HuH-7.5 (cell line): ENCODE measurements around the gene PGS1.

Experiments used
- DNase-seq: peaks from one replicate; pipeline ENCODE4 v3.0.0; 2011; ENCODE audit warnings: low spot score

PGS1 gene

GRCh38 chr17:78409191-78409928 is 30.9 kb downstream of the PGS1 start:
- no peak for DNase-seq

GRCh38 chr17:78411241-78411857 is 32.9 kb downstream of the PGS1 start:
- DNase-seq = no peak

GRCh38 chr17:78412403-78412802 is 34.0 kb downstream of the PGS1 start:
- DNase-seq = no peak

- no peak for DNase-seq
Observed at GRCh38 chr17:78414178-78415162, 36.0 kb downstream of the PGS1 start.

GRCh38 chr17:78415821-78416711 is 37.6 kb downstream of the PGS1 start:
- no peak for DNase-seq

GRCh38 chr17:78416791-78417530 is 38.5 kb downstream of the PGS1 start:
- no peak for DNase-seq

- DNase-seq = no peak
Observed at GRCh38 chr17:78417531-78417909, 39.1 kb downstream of the PGS1 start.

GRCh38 chr17:78418326-78419026 is 40.0 kb downstream of the PGS1 start:
- no peak for DNase-seq

GRCh38 chr17:78419970-78420815 is 41.7 kb downstream of the PGS1 start:
- no peak for DNase-seq

GRCh38 chr17:78421084-78421533 is 42.7 kb downstream of the PGS1 start:
- DNase-seq = no peak

GRCh38 chr17:78421534-78422266 is 43.3 kb downstream of the PGS1 start:
- peak; percentile 88 for DNase-seq

GRCh38 chr17:78422267-78422605 is 43.8 kb downstream of the PGS1 start:
- DNase-seq = no peak

GRCh38 chr17:78422872-78423588 is 44.6 kb downstream of the PGS1 start:
- no peak for DNase-seq

- DNase-seq = no peak
Observed at GRCh38 chr17:78423961-78424675, 45.7 kb downstream of the PGS1 start.

GRCh38 chr17:78425429-78425828 is 47.0 kb downstream of the PGS1 start:
- no peak for DNase-seq

GRCh38 chr17:78426293-78426879 is 47.9 kb downstream of the PGS1 start:
- no peak for DNase-seq

- no peak for DNase-seq
Observed at GRCh38 chr17:78427140-78427539, 48.7 kb downstream of the PGS1 start.
